ENCODE results near the gene FGF1.
"Not testable (repeated sequence)": the region's sequence is repeated elsewhere in the genome, so short reads cannot be mapped to it uniquely, and the experiment has no call there.

Gene FGF1

GRCh38 chr5:142670804-142671203 lies 15.1 kb downstream of the FGF1 start:
- no peak for DNase-seq (ENCODE audit: low read depth in 2 of 2)

DNA sequence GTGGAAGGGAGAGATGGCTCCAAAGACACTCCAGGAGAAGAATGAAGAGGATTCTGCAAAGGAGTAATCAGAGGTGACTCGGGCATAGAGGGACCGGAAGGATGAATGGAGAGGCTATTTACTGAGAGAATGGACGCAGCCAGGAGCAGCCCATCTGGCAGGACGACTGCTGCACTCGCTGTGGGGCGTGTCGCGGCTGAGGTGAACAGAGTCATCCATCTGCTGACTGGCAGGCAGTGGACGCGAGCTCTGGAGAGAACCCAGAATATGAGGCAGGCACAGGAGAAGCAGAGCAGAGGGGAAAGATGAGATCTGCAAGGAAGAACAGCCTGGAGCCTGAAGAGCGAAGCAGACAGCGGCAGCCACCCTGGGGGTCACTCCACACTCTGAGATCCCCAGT lies 16.4 kb downstream of the FGF1 start:
- no peak for DNase-seq (ENCODE audit: low read depth in 2 of 2)

DNA sequence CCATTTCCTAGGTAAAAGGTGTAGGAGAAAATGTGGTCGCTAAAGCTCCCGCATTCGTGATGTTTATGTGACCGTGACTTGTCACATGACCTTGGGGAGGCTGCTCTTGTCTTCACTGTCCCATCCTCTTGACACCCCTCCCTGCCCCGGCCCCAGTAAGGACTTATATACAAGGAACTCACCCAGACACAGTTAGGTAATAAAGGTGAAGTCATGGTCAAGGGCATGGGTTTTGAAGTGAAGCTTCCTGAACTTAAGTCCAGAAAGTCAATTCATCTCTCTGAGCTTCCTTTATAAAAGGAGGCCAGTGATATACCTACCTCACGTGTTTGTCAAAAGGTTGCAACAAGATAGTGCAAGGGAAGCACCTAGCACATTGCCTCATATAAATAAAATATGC lies 17.6 kb downstream of the FGF1 start:
- no peak for DNase-seq (ENCODE audit: low read depth in 2 of 2)

DNA sequence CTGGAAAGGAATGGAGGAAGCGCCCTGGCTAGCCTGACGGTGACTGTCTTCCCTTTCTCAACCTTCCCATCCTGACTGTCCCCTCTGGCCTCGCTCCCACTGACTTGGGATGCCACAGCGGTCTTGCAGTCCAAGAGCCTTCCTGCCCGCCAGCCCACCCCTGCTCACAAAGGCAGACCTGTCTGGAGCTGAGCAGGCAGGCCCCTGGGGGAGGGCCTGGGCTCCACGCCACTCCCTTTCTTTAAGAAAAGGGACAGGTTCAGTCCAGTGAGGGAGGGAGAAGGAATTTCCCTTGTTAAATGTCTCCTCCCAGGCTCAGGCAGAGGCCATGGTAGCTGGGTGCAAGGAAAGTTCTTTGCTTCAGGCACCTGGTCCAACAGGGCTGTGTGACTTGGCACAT lies 18.1 kb downstream of the FGF1 start:
- DNase-seq (ENCODE audit: low read depth in 2 of 2) = no peak

GRCh38 chr5:142664636-142665035 lies 21.3 kb downstream of the FGF1 start:
- no peak for DNase-seq (ENCODE audit: low read depth in 2 of 2)

DNA sequence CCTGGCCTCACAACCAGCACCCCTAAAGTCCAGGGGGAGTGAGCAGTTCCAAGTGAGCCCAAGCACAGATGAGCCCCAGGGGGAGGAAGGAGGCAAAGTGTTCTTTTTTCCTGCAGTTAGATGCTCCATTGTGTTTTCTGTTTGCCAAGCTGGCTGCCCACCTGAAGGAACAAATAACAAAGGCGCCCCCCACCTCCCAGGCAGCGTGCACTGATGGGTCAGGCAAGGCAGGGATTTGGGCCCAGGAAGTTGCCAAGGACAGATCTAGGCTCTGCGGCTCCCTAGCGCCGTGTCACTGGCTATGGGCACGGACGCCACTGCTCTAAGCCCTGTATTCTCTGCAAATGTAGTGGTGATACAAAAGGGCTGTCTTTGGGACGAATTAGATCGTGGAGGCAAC lies 21.8 kb downstream of the FGF1 start:
- DNase-seq (ENCODE audit: low read depth in 2 of 2) = no peak

DNA sequence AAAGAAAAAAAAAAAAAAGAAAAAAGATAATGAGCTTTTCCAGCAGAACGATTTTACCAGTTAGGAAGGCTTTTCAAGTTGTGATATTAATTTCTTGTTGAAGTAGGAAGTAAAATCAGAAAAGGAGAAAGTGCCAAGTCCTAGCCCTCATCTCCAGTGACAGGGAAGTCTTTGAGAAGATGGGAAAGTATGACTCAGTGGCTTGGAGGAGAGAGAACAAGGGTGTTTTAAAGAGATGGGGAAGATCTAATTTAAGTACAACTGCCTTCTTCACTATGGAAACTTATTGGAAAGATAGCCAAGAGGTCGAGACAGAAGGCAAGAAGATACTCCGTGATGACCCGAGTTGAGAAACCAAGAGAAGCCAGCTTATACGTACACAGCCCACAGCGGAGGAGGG lies 22.6 kb downstream of the FGF1 start:
- DNase-seq (ENCODE audit: low read depth in 2 of 2) = no peak

DNA sequence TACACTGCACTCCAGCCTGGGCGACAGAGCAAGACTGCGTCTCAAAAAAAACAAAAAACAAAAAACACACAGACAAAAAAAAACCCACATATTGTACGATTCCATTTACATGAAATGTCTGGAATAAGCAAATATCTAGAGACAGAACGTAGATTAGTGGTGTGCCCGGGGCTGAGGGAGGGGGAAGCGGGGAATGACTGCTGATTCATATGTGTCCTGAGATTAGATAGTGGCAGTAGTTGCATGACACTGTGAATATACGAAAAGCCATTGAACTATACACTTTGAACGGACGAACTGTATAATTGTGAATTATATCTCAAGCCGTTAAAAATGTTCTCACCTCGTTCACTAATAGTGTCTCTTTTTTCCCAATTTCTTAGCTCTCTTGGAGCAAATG lies 23.9 kb downstream of the FGF1 start:
- no peak for DNase-seq (ENCODE audit: low read depth in 2 of 2)

DNA sequence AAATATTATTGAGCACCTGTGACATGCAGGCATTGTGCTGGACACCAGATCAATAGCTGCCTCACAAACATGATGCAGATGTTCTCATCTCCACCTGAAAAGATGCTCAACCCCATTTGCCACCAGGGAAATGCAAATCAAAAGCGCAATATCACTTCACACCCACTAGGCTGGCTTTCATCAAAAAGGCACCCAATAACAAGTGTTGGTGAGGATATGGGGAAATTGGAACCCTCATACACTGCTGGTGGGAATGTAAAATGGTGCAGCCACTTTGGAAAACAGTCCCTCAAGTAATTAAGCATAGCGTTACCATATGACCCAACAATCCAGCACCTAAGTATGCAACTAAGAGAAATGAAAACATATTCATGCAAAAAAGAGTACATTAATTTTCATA lies 24.7 kb downstream of the FGF1 start:
- no peak for DNase-seq (ENCODE audit: low read depth in 2 of 2)

- DNase-seq (ENCODE audit: low read depth in 2 of 2) = no peak
Measured at GRCh38 chr5:142660731-142661130, 25.2 kb downstream of the FGF1 start.

- no peak for DNase-seq (ENCODE audit: low read depth in 2 of 2)
Measured at GRCh38 chr5:142660196-142660595, 25.7 kb downstream of the FGF1 start.

DNA sequence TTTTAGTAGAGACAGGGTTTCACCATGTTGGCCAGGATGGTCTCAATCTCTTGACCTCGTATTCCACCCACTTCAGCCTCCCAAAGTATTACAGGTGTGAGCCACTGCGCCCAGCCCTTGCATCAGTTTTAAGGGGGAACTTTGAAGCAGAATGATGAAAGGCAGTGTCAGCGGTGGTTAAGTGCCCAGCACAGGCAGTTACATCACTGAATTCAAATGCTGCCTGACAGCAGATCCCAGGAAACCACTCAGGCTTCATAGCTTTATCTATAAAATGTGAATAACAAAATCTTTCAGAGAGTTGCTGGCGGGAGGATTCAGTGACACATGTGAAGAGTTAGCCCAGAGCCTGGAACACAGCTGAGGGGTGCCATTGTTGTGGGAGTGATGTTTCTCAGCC lies 26.5 kb downstream of the FGF1 start:
- no peak for DNase-seq (ENCODE audit: low read depth in 2 of 2)

DNA sequence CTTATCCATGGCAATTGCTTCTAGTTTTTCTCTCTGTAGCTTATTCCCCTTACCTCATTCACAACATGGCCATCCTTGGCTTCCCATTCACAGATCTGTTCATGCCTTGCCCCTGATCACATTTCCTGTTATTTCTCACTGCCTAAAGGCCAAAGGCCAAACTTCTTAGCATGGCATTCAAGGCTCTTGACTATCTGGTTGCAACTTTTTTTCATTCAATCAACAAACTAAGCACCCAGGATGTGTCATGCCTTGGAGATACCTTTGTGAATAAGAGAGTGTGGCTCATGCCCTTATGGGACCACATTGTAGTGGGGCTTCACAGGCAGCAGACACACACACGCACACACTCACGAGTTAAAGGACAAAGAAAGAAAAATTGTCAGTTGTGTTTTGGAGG lies 27.6 kb downstream of the FGF1 start:
- DNase-seq (ENCODE audit: low read depth in 2 of 2) = no peak

DNA sequence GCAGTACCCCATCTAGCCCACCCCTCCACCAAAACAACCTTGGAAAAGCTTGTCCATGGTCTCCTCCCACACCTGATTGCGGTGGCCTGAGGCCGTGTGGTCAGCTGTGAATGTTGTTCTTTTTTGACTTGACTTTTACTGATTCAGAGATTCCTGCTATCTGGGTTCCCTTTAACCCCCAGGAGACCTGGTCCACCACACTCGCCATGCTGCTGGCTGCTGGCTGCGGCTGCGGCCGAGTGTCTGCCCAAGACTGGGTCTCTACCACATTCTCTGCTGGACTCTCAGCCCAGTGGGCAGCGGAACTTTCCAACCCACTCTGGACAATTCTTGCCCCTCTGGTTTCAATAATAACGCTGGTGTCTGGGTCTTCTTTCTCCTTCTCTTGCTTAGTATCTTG lies 28.4 kb downstream of the FGF1 start:
- no peak for DNase-seq (ENCODE audit: low read depth in 2 of 2)

DNA sequence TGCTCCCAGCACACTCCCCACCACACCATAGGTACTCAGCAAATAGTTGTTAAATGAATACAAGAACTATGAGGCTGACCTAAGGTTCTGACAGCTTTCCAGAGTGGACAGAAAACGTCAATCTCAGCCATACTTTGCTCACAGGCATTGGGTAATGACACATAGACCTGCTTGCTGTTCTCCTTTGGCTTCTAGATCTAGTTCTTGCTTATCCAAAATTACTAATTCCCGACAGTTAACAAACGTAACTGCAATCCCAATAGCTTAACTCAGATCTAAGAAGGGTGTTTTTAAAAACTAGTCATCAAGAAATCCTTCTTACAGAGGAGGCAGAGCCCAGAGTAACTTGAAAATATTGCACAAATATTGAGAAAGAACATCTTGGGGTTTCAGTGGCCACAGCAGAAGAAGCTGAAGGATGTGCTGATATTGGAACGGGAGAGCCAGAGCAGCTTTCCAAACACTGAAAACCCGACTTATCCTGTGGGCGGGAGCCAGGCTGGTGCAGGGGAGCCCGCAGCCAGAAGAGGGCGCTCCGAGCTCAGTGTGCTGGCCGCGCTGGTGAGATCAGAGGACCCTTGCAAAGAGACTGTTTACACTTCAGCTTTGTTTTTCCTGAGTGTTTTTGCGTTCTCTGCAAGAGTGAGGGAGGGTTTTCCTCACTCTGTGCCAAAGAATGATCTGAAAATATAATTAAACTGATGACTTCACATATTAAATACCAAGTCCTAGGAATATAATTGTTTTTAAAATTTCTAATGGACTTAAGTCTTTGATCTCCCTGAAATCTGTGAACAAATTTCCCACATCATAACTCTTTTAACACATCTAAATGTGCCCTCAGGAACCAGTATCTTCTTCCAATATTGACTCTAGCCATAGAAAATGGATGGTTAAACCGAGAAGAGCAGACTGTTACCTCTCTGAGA lies 30.3 kb downstream of the FGF1 start:
- DNase-seq (ENCODE audit: low read depth in 2 of 2) = peak; percentile 59 to 64

DNA sequence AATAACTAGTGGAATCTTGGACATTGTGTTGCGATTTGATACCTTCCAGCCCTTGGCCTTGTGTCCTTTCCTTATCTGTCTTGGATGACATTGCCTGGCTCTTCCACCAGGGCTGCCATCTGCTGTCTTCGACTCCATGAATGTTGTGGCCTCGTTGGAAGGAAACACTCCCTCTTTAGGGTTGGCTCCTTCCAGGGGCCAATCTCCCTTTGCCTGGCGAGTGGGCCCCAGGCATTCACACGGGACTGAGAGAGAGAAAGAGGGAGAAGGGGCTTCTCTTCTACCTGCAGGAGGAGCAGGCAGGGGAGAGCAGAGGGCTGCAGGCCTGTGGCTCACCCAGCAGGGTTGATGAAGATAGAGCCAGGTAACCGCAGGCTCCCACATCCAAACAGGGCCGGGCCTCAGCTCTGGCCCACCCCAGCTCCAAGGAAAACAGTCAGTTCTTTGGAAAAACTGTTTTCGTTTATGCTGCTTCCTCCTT lies 31.3 kb downstream of the FGF1 start:
- DNase-seq (ENCODE audit: low read depth in 2 of 2) = no peak

- no peak for DNase-seq (ENCODE audit: low read depth in 2 of 2)
Measured at GRCh38 chr5:142653321-142653720, 32.6 kb downstream of the FGF1 start.

- no peak for DNase-seq (ENCODE audit: low read depth in 2 of 2)
Measured at GRCh38 chr5:142652563-142652962, 33.3 kb downstream of the FGF1 start.

DNA sequence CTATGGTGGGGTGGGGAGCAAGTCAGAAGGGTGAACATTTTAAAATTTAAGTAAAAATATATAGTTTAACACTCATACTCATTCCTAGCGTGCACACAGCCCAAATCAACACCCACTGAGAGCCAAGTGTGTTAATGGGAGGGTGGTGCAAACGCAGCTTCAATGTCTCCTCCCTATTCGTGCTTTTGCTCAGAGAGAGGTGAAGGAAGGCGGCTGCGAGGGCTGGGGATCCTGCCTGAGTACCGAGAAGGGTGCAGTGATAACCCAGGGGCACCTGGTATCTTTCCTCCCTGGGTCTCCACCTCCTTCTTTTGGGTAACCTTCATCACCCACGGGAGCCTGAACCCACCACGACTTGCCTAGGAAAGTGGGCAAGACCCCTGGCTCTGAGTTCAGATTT lies 35.0 kb downstream of the FGF1 start:
- DNase-seq (ENCODE audit: low read depth in 2 of 2) = no peak

GRCh38 chr5:142650060-142650459 lies 35.8 kb downstream of the FGF1 start:
- DNase-seq (ENCODE audit: low read depth in 2 of 2) = no peak

DNA sequence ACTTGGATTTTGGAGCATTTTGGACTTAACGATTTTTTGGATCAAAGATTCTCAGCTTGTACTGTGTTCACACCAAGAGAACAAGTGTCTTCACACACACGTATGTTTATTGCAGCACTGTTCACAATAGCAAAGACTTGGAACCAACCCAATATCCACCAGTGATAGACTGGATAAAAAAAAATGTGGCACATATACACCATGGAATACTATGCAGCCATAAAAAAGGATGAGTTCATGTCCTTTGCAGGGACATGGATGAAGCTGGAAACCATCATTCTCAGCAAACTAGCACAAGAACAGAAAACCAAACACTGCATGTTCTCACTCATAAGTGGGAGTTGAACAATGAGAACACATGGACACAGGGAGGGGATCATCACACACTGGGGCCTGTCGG lies 37.8 kb downstream of the FGF1 start:
- DNase-seq (ENCODE audit: low read depth in 2 of 2) = not testable (repeated sequence)

DNA sequence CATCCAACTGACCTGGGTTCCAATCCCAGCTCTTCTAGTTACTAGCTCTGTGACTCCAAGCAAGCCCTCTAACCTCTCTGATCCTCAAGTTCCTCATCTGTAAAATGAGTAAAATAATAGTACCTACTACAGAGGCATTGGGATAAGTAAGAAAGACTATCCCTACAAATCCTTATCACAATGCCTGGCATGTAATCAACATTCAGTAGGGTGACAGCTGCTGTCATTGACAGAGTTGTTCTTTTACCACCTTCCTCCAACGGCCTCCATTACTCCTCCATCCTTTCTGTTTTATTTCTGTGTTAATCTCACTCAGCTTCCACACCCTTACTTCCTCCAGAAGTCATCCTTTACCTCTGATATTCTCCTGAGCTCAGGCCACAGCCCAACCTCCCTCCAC lies 40.4 kb downstream of the FGF1 start:
- DNase-seq (ENCODE audit: low read depth in 2 of 2) = no peak

DNA sequence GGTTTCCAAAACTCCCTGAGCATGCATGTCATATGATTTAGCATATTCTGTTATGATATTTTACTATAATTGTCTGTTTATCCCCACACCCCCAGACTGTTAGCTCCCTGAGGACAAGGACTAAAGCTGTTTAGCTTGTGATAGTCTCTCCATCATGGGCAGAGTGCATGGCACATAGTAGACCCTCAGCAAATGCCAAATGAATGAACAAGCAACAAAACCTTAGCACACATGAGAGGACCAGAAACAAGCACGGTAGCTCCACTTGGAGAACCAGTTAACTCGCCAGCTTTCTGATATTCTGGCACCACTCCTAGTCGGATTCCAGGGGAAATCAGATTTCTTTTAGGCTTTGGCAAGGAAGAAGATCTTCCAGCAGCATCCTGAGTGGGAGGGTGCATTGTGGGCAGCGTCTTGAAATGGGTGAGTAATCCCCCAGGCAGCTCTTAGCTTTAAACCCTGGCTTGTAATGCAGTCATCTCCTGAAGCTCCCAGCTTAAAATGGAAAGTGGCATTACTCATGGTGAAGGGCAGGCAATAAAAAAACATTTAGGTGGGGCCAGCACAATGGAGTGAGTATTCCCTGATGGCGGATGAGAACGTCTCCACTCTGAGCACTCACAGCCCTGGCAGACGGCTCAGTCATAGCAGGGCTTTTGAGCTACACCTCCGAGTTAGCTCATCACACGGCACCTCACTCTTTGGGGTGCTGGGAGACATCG lies 41.1 kb downstream of the FGF1 start:
- DNase-seq (ENCODE audit: low read depth in 2 of 2) = no peak
